GM21447 (cell line): ENCODE data around the gene ZNF516.

Experiments
- ATAC-seq: cut with Tn5 transposase; IDR thresholded peaks from one replicate; pipeline ENCODE4 v1.9.1; 2021; ENCODE audit not compliant: unreplicated experiment

Gene ZNF516

DNA sequence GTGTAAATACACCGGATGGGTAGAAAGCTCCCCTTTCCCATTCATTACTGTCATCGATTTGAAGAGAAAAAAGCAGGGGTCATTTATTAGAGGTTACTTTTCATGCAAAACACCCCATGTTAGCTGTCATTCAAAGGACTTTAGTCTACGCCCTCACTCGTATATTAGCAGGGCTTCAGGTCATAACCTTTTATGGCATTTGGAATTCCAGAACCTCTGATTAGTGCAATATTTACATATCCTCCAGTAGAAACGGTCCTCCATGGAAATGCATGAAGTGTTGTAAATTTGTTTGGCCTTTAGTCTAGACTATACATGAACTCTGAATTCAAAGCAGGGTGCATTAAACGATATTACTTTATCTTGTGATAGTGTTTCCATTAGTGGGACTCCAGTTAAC lies 180.5 kb downstream of the ZNF516 start:
- ATAC-seq: no peak

GRCh38 chr18:76314015-76314414 lies 181.0 kb downstream of the ZNF516 start:
- no peak for ATAC-seq
